Smooth muscle cell (in vitro differentiated cells): ENCODE results near the gene CDC42EP3. TPM values are rescaled to one million over a fixed set of nuclear protein-coding genes. Genes with fewer than 3 reads are reported as not detected.

Source experiments
- DNase-seq: peaks from one replicate; lab custom pipeline; 2025; ENCODE audit not compliant: unreplicated experiment; lab: John Stamatoyannopoulos, UW
- H2AFZ ChIP-seq: fragments of 200-600 bp; sonication (generic); 2 replicates; pipeline ENCODE4 v1.6.0; 2016; ENCODE audit warnings: antibody characterized with exemption, low read depth, mild to moderate bottlenecking
- H3F3A ChIP-seq: fragments of 200-600 bp; sonication (generic); 2 replicates; pipeline ENCODE4 v1.6.0; 2017; ENCODE audit warnings: antibody characterized with exemption, low read depth
- H3K27ac ChIP-seq: fragments of 200-600 bp; sonication (generic); 2 replicates; pipeline ENCODE4 v1.5.1; 2016; ENCODE audit warnings: low read depth, mild to moderate bottlenecking
- H3K27me3 ChIP-seq: fragments of 200-600 bp; sonication (generic); 2 replicates; pipeline ENCODE4 v1.6.1; 2016; ENCODE audit warnings: low read depth, mild to moderate bottlenecking
- H3K36me3 ChIP-seq: fragments of 200-600 bp; sonication (generic); 2 replicates; pipeline ENCODE4 v1.5.1; 2016; ENCODE audit warnings: low read depth
- H3K4me1 ChIP-seq: fragments of 200-600 bp; sonication (generic); 2 replicates; pipeline ENCODE4 v1.5.1; 2016; ENCODE audit warnings: low read depth
- H3K4me2 ChIP-seq: fragments of 200-600 bp; sonication (generic); 2 replicates; pipeline ENCODE4 v1.6.0; 2016; ENCODE audit warnings: mild to moderate bottlenecking
- H3K4me3 ChIP-seq: fragments of 200-600 bp; sonication (generic); 2 replicates; pipeline ENCODE4 v1.5.1; 2016; ENCODE audit warnings: mild to moderate bottlenecking
- H3K79me2 ChIP-seq: fragments of 200-600 bp; sonication (generic); 2 replicates; pipeline ENCODE4 v1.6.0; 2016; ENCODE audit warnings: low read depth, mild to moderate bottlenecking
- H3K9ac ChIP-seq: fragments of 200-600 bp; sonication (generic); 2 replicates; pipeline ENCODE4 v1.6.0; 2016; ENCODE audit warnings: low read depth
- H3K9me3 ChIP-seq: fragments of 200-600 bp; sonication (generic); replicated peaks from 2 replicates; pipeline ENCODE4 v1.5.1; 2016; ENCODE audit warnings: low read depth
- H4K20me1 ChIP-seq: fragments of 200-600 bp; sonication (generic); 2 replicates; pipeline ENCODE4 v1.6.0; 2016; ENCODE audit warnings: low read depth
- CTCF ChIP-seq: fragments of 200-600 bp; sonication (generic); IDR thresholded peaks from 2 replicates; pipeline ENCODE4 v1.5.1; 2017; ENCODE audit warnings: borderline replicate concordance, mild to moderate bottlenecking, antibody characterized with exemption; ENCODE audit not compliant: insufficient read depth, poor library complexity, severe bottlenecking
- WGBS: methylation state at CpG from one replicate; pipeline ENCODE4 v1.1.7; 2016; ENCODE audit warnings: low lambda C conversion rate; 5-methylcytosine and 5-hydroxymethylcytosine counted together
- polyA plus RNA-seq: library from polyadenylated mRNA; unstranded; fragments of >200 nt; fragmentation: Nextera tagmentation; extraction: Ambion mirVana; gene quantifications from 2 replicates; pipeline ENCODE4 v1.2.1, GENCODE V29; 2016
- total RNA-seq: library from RNA; depleted of rRNA; stranded (reverse); fragments of >200 nt; gene quantifications from 2 replicates; pipeline ENCODE4 v1.2.3, GENCODE V29; 2014

CDC42EP3 gene
- total and polyA plus RNA-seq, 2 experiments from 2014 or later, result 40.0 to 51.1 TPM

GRCh38 chr2:37658682-37659081, 12.8 kb downstream of the CDC42EP3 start:
- no peak overlapping the region for H2AFZ ChIP-seq
- no peaks in the 10 kb centered on the region for H3K36me3 ChIP-seq
- H3K4me2 ChIP-seq, result no peak overlapping the region
- H3K9ac ChIP-seq, result no peak overlapping the region
- H3K9me3 ChIP-seq, result no peaks in the 10 kb centered on the region
- H3K27me3 ChIP-seq, result no peaks in the 10 kb centered on the region
- peak overlapping the region; percentile 10 for H3K27ac ChIP-seq
- H4K20me1 ChIP-seq, result peaks cover 83% of the 10 kb centered on the region
- peaks cover 87% of the 10 kb centered on the region for H3K79me2 ChIP-seq
- no peaks in the 10 kb centered on the region for H3F3A ChIP-seq
- peaks cover 36% of the 10 kb centered on the region for H3K4me1 ChIP-seq
- WGBS, result 67% methylated on average over 3 of the region's 3 CpGs
- DNase-seq, result no peak
- no peak for TF ChIP-seq CTCF
- H3K4me3 ChIP-seq, result no peak overlapping the region

DNA sequence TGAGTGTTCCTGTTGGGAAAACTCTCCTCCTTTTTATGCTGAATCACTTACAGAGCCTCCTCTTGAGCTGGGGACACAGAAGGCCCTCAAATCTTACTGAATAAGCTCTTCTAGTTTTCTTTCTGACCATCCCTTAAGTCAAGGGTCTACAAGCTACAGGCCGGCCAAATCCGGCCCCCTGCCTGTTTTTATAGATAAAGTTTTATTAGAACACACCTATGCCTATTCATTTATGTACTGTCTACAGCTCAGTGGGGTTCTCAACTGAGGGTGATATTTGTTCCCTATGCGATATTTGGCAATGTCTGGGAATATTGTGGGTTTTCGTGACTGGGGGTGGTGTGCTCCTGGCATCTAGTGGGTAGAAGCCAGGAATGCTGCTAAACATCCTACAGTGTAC, 14.0 kb downstream of the CDC42EP3 start:
- H3K4me1 ChIP-seq, result peaks cover 41% of the 10 kb centered on the region
- H3K4me2 ChIP-seq, result peak overlapping the region; percentile 35
- 89% methylated on average over 4 of the region's 4 CpGs for WGBS
- H3K4me3 ChIP-seq, result no peak overlapping the region
- H3K79me2 ChIP-seq, result peaks cover 88% of the 10 kb centered on the region
- H3K9me3 ChIP-seq, result no peaks in the 10 kb centered on the region
- H3K27me3 ChIP-seq, result no peaks in the 10 kb centered on the region
- H3K36me3 ChIP-seq, result no peaks in the 10 kb centered on the region
- DNase-seq, result no peak
- H3K27ac ChIP-seq, result peak overlapping the region; percentile 35
- H3F3A ChIP-seq, result no peaks in the 10 kb centered on the region
- no peak overlapping the region for H2AFZ ChIP-seq
- peaks cover 83% of the 10 kb centered on the region for H4K20me1 ChIP-seq
- TF ChIP-seq CTCF, result no peak
- H3K9ac ChIP-seq, result no peak overlapping the region

- Histone ChIP-seq H3K79me2 (peaks cover 87% of the 10 kb centered on the region), H3K4me2 (peak overlapping the region; percentile 69), H2AFZ (no peak overlapping the region), H4K20me1 (peaks cover 81% of the 10 kb centered on the region), H3K4me1 (peaks cover 41% of the 10 kb centered on the region), H3K27me3 (no peaks in the 10 kb centered on the region), H3K4me3 (no peak overlapping the region), H3K9ac (no peak overlapping the region), H3F3A (no peaks in the 10 kb centered on the region), H3K27ac (peak overlapping the region; percentile 59), H3K36me3 (no peaks in the 10 kb centered on the region), H3K9me3 (no peaks in the 10 kb centered on the region)
- no peak for DNase-seq
- 38% methylated on average over 11 of the region's 11 CpGs for WGBS
- TF ChIP-seq CTCF, result no peak
These were observed 14.7 kb downstream of the CDC42EP3 start for GRCh38 chr2:37656512-37657423.
